Osteocyte (in vitro differentiated cells): ENCODE measurements around the gene OXER1. TPM values are rescaled to one million over a fixed set of nuclear protein-coding genes. Genes with fewer than 3 reads are reported as not detected.

Source experiments
- DNase-seq: peaks from one replicate; pipeline ENCODE4 v3.0.0; 2021; ENCODE audit warnings: mixed read lengths; ENCODE audit not compliant: unreplicated experiment; ENCODE audit errors: extremely low spot score
- H3K27ac Mint-ChIP-seq: one replicate; pipeline ENCODE4 v1.8.0; 2021; ENCODE audit warnings: mild to moderate bottlenecking, mixed read lengths; ENCODE audit not compliant: unreplicated experiment
- H3K27me3 Mint-ChIP-seq: one replicate; pipeline ENCODE4 v1.8.0; 2021; ENCODE audit warnings: mixed read lengths; ENCODE audit not compliant: unreplicated experiment
- H3K36me3 Mint-ChIP-seq: one replicate; pipeline ENCODE4 v1.8.0; 2021; ENCODE audit warnings: mixed read lengths; ENCODE audit not compliant: unreplicated experiment
- H3K4me1 Mint-ChIP-seq: one replicate; pipeline ENCODE4 v1.8.0; 2021; ENCODE audit warnings: mixed read lengths; ENCODE audit not compliant: unreplicated experiment
- H3K4me3 Mint-ChIP-seq: one replicate; pipeline ENCODE4 v1.8.0; 2021; ENCODE audit warnings: mild to moderate bottlenecking, moderate library complexity, mixed read lengths; ENCODE audit not compliant: unreplicated experiment
- H3K9me3 Mint-ChIP-seq: one replicate; pipeline ENCODE4 v1.8.0; 2021; ENCODE audit warnings: mixed read lengths; ENCODE audit not compliant: unreplicated experiment
- CTCF ChIP-seq: fragments of 200-600 bp; sonication (generic); IDR thresholded peaks from 2 replicates; pipeline ENCODE4 v1.5.0; 2021; ENCODE audit warnings: antibody characterized with exemption, mild to moderate bottlenecking, moderate library complexity
- total RNA-seq: library from RNA; stranded (reverse); gene quantifications from 2 replicates; pipeline ENCODE4 v1.2.1, GENCODE V29; 2021

The OXER1 gene
- total RNA-seq, 1 donor from 2014 or later = not detected

DNA sequence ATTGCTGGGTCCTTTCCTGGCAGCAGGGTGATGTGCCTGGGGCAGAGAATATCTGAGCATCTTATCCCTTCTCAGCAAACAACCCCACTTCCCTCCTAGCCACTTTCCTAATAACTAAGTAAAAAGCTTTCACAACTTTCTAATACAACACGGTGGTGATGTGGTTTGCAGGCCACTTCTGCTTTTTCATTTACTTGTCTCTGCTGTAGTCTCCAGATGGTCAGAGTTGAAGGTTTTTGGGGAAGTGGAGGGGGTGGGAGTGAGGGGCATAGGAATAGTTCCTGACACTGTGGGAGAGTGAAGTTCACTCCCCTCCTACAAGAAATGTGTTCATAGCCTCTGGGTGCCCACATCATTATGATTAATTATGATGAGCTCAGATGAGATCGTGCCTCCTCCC, 11.6 kb downstream of the OXER1 start:
- no peaks in the 10 kb centered on the region for H3K27me3 Mint-ChIP-seq
- no peak overlapping the region for H3K4me3 Mint-ChIP-seq
- no peak for TF ChIP-seq CTCF
- H3K27ac Mint-ChIP-seq = no peak overlapping the region
- peaks cover 23% of the 10 kb centered on the region for H3K36me3 Mint-ChIP-seq
- no peaks in the 10 kb centered on the region for H3K9me3 Mint-ChIP-seq
- no peak for DNase-seq
- peaks cover 21% of the 10 kb centered on the region for H3K4me1 Mint-ChIP-seq

GRCh38 chr2:42748840-42749239, 15.1 kb downstream of the OXER1 start:
- no peak for TF ChIP-seq CTCF
- no peak for DNase-seq
- H3K27ac Mint-ChIP-seq = no peak overlapping the region
- H3K9me3 Mint-ChIP-seq = no peaks in the 10 kb centered on the region
- H3K27me3 Mint-ChIP-seq = no peaks in the 10 kb centered on the region
- no peaks in the 10 kb centered on the region for H3K4me1 Mint-ChIP-seq
- H3K4me3 Mint-ChIP-seq = no peak overlapping the region
- H3K36me3 Mint-ChIP-seq = peaks cover 25% of the 10 kb centered on the region

DNA sequence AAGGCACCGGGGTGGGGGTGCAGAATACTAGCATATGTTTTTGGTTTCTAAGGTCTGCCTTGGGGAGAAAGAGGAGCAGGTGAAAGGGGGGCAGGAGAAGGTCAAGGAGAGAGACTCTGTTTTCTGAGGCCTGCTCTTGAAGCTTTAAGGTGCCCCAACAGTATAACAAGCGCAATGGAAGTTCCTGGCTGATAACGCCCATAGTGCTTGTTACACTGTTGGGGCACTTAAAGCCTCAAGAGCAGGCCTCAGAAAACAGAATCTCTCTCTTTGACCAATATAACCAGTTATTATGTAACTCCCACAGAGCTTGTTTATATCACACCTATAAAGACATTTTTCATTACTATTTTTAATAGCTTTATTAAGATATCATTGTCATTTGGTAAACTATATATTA, 16.5 kb downstream of the OXER1 start:
- Mint-ChIP-seq H3K36me3 (peaks cover 23% of the 10 kb centered on the region), H3K9me3 (no peaks in the 10 kb centered on the region), H3K27ac (no peak overlapping the region), H3K27me3 (no peaks in the 10 kb centered on the region), H3K4me1 (peaks cover 8% of the 10 kb centered on the region), H3K4me3 (no peak overlapping the region)
- TF ChIP-seq CTCF = no peak
- no peak for DNase-seq

DNA sequence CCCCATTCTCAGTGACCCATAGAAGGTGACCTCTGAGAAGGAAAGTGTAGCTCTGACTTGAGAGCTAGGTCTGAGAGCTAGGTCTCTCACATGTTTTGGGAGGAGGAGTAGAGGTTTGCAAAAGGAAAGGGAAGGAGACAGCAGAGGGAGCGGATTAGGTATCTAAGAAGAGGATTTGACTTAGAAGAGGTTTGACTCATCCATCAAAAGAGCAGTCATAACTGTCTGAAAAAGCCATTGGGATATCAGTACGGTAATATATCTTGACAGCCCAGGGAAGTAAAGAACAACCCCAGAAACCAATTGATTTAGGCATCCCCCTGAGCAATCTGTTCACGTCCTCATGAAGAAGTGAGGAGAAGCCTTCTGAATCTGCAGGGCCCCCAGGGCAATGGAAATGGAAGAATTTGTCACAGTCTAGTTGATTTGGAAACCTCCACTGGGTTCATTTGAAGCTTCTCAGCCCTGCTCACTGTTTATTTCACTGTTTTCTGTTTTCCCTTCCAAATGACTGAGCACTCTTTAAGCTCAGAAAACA, 19.3 kb downstream of the OXER1 start:
- Mint-ChIP-seq H3K4me1 (peaks cover 8% of the 10 kb centered on the region), H3K36me3 (peaks cover 27% of the 10 kb centered on the region), H3K4me3 (no peak overlapping the region), H3K9me3 (no peaks in the 10 kb centered on the region), H3K27ac (no peak overlapping the region), H3K27me3 (no peaks in the 10 kb centered on the region)
- no peak for DNase-seq
- TF ChIP-seq CTCF = no peak

- H3K36me3 Mint-ChIP-seq = peaks cover 28% of the 10 kb centered on the region
These were observed 20.3 kb downstream of the OXER1 start for GRCh38 chr2:42743659-42743990.

More at GRCh38 chr2:42743659-42743990, 20.3 kb downstream of the OXER1 start:
- Mint-ChIP-seq H3K27me3 (no peaks in the 10 kb centered on the region), H3K9me3 (no peaks in the 10 kb centered on the region), H3K27ac (no peak overlapping the region), H3K4me1 (peaks cover 8% of the 10 kb centered on the region), H3K4me3 (no peak overlapping the region)
- TF ChIP-seq CTCF = no peak
- DNase-seq = no peak
